NOMO-1 treated with DMSO at 0.1 percent for 48 hours (cell line): ENCODE data around the gene STIM2.

ENCODE experiments used
- DNase-seq: peaks from one replicate; lab custom pipeline; 2025; ENCODE audit not compliant: unreplicated experiment; lab: John Stamatoyannopoulos, UW

Gene STIM2

GRCh38 chr4:26996745-26997144 is 136.1 kb downstream of the STIM2 start:
- no peak for DNase-seq

- DNase-seq: no peak
Measured at GRCh38 chr4:26999689-27000088, 139.0 kb downstream of the STIM2 start.

- DNase-seq: no peak
Measured at GRCh38 chr4:27000122-27000521, 139.5 kb downstream of the STIM2 start.

GRCh38 chr4:27000820-27001219 is 140.2 kb downstream of the STIM2 start:
- DNase-seq: no peak

GRCh38 chr4:27001398-27002164 is 140.9 kb downstream of the STIM2 start:
- no peak for DNase-seq

- DNase-seq: no peak
Measured at GRCh38 chr4:27003642-27004113, 143.0 kb downstream of the STIM2 start.

- no peak for DNase-seq
Measured at GRCh38 chr4:27005501-27005900, 144.9 kb downstream of the STIM2 start.

GRCh38 chr4:27005905-27006590 is 145.4 kb downstream of the STIM2 start:
- no peak for DNase-seq

- DNase-seq: no peak
Measured at GRCh38 chr4:27006646-27007045, 146.0 kb downstream of the STIM2 start.

- no peak for DNase-seq
Measured at GRCh38 chr4:27007507-27007906, 146.9 kb downstream of the STIM2 start.

- no peak for DNase-seq
Measured at GRCh38 chr4:27008679-27009078, 148.0 kb downstream of the STIM2 start.

GRCh38 chr4:27009539-27009938 is 148.9 kb downstream of the STIM2 start:
- no peak for DNase-seq

GRCh38 chr4:27010334-27010940 is 149.8 kb downstream of the STIM2 start:
- peak; percentile 50 for DNase-seq

GRCh38 chr4:27011401-27011800 is 150.8 kb downstream of the STIM2 start:
- no peak for DNase-seq

- no peak for DNase-seq
Measured at GRCh38 chr4:27013012-27013411, 152.4 kb downstream of the STIM2 start.

GRCh38 chr4:27016551-27016950 is 155.9 kb downstream of the STIM2 start:
- no peak for DNase-seq

GRCh38 chr4:27017623-27018022 is 157.0 kb downstream of the STIM2 start:
- no peak for DNase-seq

GRCh38 chr4:27018076-27018475 is 157.4 kb downstream of the STIM2 start:
- DNase-seq: no peak

- no peak for DNase-seq
Measured at GRCh38 chr4:27018910-27019309, 158.3 kb downstream of the STIM2 start.

- no peak for DNase-seq
Measured at GRCh38 chr4:27019766-27020165, 159.1 kb downstream of the STIM2 start.

GRCh38 chr4:27020203-27020602 is 159.6 kb downstream of the STIM2 start:
- DNase-seq: no peak

GRCh38 chr4:27020603-27021002 is 160.0 kb downstream of the STIM2 start:
- DNase-seq: no peak
